ENCODE measurements around the gene CACNA2D2. TPM values are rescaled to one million over a fixed set of nuclear protein-coding genes. Genes with fewer than 3 reads are reported as not detected.

The CACNA2D2 gene
- total and polyA plus RNA-seq, 2 of the 13 experiments (the other 11 are each of a cell fraction or from before 2014, with no cell fraction given) = not detected

- ChIA-PET CTCF (ENCODE audit: low intra/inter-chr PET ratio, low total read pairs) (no interaction called here), POLR2A (no interaction called here)
- in situ Hi-C loops (cut with HindIII; ENCODE audit: extremely low pct_ligation_motif_present, low pct_unique_long_range_greater_than_20kb) (no loop called here), intact Hi-C loops (cut with micrococcal nuclease; ENCODE audit: unreplicated experiment) (no loop called here)
- Histone ChIP-seq H3K9me3 (ENCODE audit: low read length) (no peaks in the 10 kb centered on the region), H3K27me3 (ENCODE audit: control insufficient read depth in 1 of 2, insufficient read depth in 2 of 2, low read length in 2 of 2) (peaks cover 8 to 57% of the 10 kb centered on the region in 2 experiments), H4K20me1 (ENCODE audit: insufficient read depth, low read length) (peaks cover 4% of the 10 kb centered on the region; the same call in 1 of the 2 replicates), H3K79me2 (ENCODE audit: insufficient read depth, low read length) (no peaks in the 10 kb centered on the region), H2AFZ (ENCODE audit: low read length) (no peak overlapping the region), H3K27ac (ENCODE audit: extremely low read length, insufficient read depth, low read length) (no peak overlapping the region), H3K4me3 (replicated peaks in 1 of 3; ENCODE audit: insufficient read depth in 1 of 3, low read depth in 2 of 3, low read length in 3 of 3) (no peak overlapping the region), H3K4me1 (ENCODE audit: insufficient read depth, low read length) (peaks cover 23% of the 10 kb centered on the region), H3K9ac (ENCODE audit: insufficient read depth, low read depth, low read length) (no peak overlapping the region), H3K36me3 (replicated peaks in 1 of 2; ENCODE audit: control insufficient read depth in 1 of 2, insufficient read depth in 2 of 2, low read length in 2 of 2) (no peaks in the 10 kb centered on the region), H3K4me2 (ENCODE audit: low read depth, low read length) (no peak overlapping the region)
- ATAC-seq (no peak), FAIRE-seq (no peak), DNase-seq (ENCODE audit: low spot score) (no peak)
- 0% methylated on average over 4 of the region's 7 CpGs for WGBS (ENCODE audit: low lambda C conversion rate)
- BruUV-seq (replicated peaks) = no TSS peak
- TF ChIP-seq ZBED4 (CRISPR knock-in tag; IDR thresholded peaks at IDR 0.05; ENCODE audit: borderline replicate concordance) (no peak), ZFP36 (IDR thresholded peaks at IDR 0.05; ENCODE audit: borderline replicate concordance, low read depth, low read length, partially characterized antibody) (no peak), REL (CRISPR knock-in tag; conservative IDR thresholded peaks at IDR 0.05) (no peak), NR2C2 (CRISPR knock-in tag; IDR thresholded peaks at IDR 0.05; ENCODE audit: borderline replicate concordance) (no peak), PATZ1 (CRISPR knock-in tag; IDR thresholded peaks at IDR 0.05) (no peak)
Observed at GRCh38 chr3:50441424-50442217, 61.8 kb downstream of the CACNA2D2 start.

Data from HepG2 (cell line).